ENCODE results near the gene RAB23. TPM values are rescaled to one million over a fixed set of nuclear protein-coding genes. Genes with fewer than 3 reads are reported as not detected.

RAB23 gene
- polyA plus RNA-seq = 1 to 10 TPM; 1.4 to 5.3 TPM

DNA sequence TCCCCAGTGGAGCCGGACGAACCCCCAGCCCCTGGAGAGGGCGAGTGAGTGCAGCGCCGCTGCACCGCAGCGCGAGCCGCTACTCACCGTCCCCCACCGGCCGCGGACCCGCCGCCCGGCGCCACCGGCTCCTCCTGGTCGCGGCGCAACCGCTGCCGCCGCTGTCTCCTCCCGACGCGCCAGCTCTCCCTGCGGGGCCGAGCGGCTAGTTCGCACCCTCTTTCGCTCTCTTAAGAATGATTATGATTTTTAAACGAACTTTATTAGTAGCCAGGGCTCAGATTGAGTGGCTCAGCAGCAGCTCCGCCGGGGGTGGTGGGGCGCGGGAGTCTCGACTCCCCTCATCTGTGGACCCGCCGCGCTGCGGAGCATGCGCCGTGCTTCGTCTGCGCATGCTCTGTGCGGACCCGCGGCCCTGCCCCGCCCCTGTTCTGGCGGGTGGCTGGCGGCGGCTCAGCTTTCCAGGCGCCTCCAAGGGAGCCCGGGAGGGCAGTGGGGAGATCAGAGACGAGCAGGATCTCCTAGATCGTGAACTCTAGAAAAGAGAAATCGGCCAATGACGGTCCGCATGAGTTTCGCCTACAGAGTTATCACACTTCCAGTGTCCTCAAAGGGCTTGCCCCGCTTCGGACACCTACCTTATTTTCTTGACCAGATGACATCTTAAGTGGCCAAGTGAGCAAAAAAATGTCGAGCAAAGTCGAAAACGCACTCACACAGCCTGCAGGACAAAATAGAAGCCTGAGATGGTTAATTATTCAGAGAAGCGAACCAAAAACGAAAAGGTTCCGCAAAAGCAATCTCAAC lies at the start of gene RAB23:
Gene RAB23, minus strand, starts transcription at position 372 of the 807 bp plus-strand sequence. CDS start 11,927 bp downstream, outside the sequence.
- H3K9me3 ChIP-seq (ENCODE audit: control insufficient read depth in 2 of 2, insufficient read depth in 1 of 2, low read depth in 1 of 2, low read length in 1 of 2) = no peaks in the 10 kb centered on the region
- peaks cover 0 to 2% of the 10 kb centered on the region in 2 donors for H3K27me3 ChIP-seq (ENCODE audit: control insufficient read depth in 1 of 2, insufficient read depth in 2 of 2, low read length in 2 of 2)
- no peaks in the 10 kb centered on the region for H3K36me3 ChIP-seq (ENCODE audit: control insufficient read depth in 2 of 2, insufficient read depth in 2 of 2, low read length in 1 of 2)
- H3K4me1 ChIP-seq (ENCODE audit: control insufficient read depth in 2 of 2, insufficient read depth in 2 of 2, low read length in 1 of 2) = no peaks in the 10 kb centered on the region
- H3K4me3 ChIP-seq (ENCODE audit: low read depth in 1 of 2, low read length in 2 of 2) = peak within 1 kb of the TSS; percentile 86 to 95
- 0% methylated on average over 67 to 69 of the region's 69 CpGs for WGBS, 2 donors
- peak within 1 kb of the TSS; percentile 76 to 77 for H3K27ac ChIP-seq (ENCODE audit: low read depth in 2 of 2, low read length in 1 of 2)

DNA sequence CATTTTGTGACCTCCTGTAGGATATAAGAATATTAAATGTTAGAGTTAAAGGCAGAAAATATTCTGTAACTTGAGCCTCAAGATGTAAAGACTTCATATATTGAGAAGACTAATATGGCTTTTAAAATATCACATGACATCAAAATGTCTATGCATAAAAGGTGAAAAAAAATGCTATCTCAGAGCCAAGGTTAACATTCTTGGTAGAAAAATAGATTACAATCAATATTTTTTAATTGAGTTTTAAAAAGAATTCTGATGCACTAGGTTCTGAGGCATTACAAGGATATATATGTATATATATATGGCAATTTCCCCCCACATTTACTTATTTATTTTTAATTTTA lies 46.2 kb upstream of the RAB23 start:
- no peak overlapping the region for H3K4me3 ChIP-seq (ENCODE audit: low read depth in 1 of 2, low read length in 2 of 2)
- H3K27ac ChIP-seq (ENCODE audit: low read depth in 2 of 2, low read length in 1 of 2) = no peak overlapping the region
- no peaks in the 10 kb centered on the region for H3K4me1 ChIP-seq (ENCODE audit: control insufficient read depth in 2 of 2, insufficient read depth in 2 of 2, low read length in 1 of 2)
- H3K9me3 ChIP-seq (ENCODE audit: control insufficient read depth in 2 of 2, insufficient read depth in 1 of 2, low read depth in 1 of 2, low read length in 1 of 2) = no peaks in the 10 kb centered on the region
- no peaks in the 10 kb centered on the region for H3K36me3 ChIP-seq (ENCODE audit: control insufficient read depth in 2 of 2, insufficient read depth in 2 of 2, low read length in 1 of 2)
- no peaks in the 10 kb centered on the region for H3K27me3 ChIP-seq (ENCODE audit: control insufficient read depth in 1 of 2, insufficient read depth in 2 of 2, low read length in 2 of 2)

DNA sequence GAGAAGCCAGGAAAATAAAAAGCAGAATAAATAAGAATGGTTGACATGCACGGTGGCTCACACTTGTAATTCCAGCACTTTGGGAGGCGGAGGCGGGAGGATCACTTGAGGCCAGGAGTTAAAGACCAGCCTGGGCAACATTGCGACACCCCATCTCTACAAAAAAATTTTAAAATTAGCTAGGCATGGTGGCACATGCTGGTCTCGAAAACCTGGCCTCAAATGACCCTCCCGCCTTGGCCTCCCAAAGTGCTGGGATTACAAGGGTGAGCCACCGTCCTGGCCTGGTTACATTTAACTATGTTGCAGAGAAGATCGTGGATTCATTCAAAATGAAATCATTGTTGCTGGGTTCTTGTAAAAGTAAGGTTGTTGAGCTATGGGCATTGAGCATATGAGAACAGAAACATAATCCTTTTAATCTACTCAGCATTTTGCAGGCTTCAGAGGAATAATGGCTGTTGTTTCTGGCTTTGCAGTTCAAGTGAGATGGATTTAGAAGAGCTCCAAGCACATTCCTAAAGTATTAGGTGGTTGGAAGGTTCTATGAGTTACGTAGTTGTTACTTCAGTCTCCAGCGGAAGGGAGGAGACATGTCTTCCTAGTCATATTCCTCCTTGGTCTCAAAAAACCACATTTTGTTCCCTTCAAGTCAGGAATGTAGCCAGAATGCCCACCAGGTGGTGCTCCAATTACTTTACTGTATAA lies 45.6 kb upstream of the RAB23 start:
- no peaks in the 10 kb centered on the region for H3K36me3 ChIP-seq (ENCODE audit: control insufficient read depth in 2 of 2, insufficient read depth in 2 of 2, low read length in 1 of 2)
- H3K4me1 ChIP-seq (ENCODE audit: control insufficient read depth in 2 of 2, insufficient read depth in 2 of 2, low read length in 1 of 2) = no peaks in the 10 kb centered on the region
- WGBS, 2 donors = 55 to 57% methylated on average over 10 of the region's 10 CpGs
- no peak overlapping the region for H3K4me3 ChIP-seq (ENCODE audit: low read depth in 1 of 2, low read length in 2 of 2)
- no peaks in the 10 kb centered on the region for H3K27me3 ChIP-seq (ENCODE audit: control insufficient read depth in 1 of 2, insufficient read depth in 2 of 2, low read length in 2 of 2)
- H3K27ac ChIP-seq (ENCODE audit: low read depth in 2 of 2, low read length in 1 of 2) = peak overlapping the region in 1 of 2 donors; percentile 29
- no peaks in the 10 kb centered on the region for H3K9me3 ChIP-seq (ENCODE audit: control insufficient read depth in 2 of 2, insufficient read depth in 1 of 2, low read depth in 1 of 2, low read length in 1 of 2)

DNA sequence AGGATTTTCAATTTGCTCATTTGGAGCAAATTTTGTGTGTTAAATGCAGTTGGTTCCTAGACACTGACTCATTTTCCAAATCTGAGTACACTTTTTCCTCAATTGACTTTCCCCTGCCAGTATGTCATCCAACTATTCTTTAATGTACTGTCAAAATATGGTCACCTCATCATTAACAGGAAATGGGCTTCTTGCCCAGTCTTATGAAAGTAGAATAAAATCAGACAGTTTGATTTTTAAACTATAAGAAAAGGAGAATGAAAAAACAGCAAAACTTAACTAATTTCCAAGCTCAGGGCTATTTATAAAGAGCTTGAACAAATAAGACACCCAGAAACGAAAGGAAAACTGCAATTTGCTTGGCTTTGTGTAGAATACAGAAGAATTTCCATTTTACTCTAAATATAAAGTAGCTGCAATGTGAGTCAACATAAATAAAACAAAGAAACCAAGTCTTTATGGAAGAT lies 43.7 kb upstream of the RAB23 start:
- no peaks in the 10 kb centered on the region for H3K27me3 ChIP-seq (ENCODE audit: control insufficient read depth in 1 of 2, insufficient read depth in 2 of 2, low read length in 2 of 2)
- WGBS, 2 donors = 28 to 41% methylated on average over 1 of the region's 1 CpG
- no peaks in the 10 kb centered on the region for H3K9me3 ChIP-seq (ENCODE audit: control insufficient read depth in 2 of 2, insufficient read depth in 1 of 2, low read depth in 1 of 2, low read length in 1 of 2)
- H3K4me3 ChIP-seq (ENCODE audit: low read depth in 1 of 2, low read length in 2 of 2) = no peak overlapping the region
- H3K4me1 ChIP-seq (ENCODE audit: control insufficient read depth in 2 of 2, insufficient read depth in 2 of 2, low read length in 1 of 2) = no peaks in the 10 kb centered on the region
- H3K36me3 ChIP-seq (ENCODE audit: control insufficient read depth in 2 of 2, insufficient read depth in 2 of 2, low read length in 1 of 2) = no peaks in the 10 kb centered on the region
- H3K27ac ChIP-seq (ENCODE audit: low read depth in 2 of 2, low read length in 1 of 2) = no peak overlapping the region

DNA sequence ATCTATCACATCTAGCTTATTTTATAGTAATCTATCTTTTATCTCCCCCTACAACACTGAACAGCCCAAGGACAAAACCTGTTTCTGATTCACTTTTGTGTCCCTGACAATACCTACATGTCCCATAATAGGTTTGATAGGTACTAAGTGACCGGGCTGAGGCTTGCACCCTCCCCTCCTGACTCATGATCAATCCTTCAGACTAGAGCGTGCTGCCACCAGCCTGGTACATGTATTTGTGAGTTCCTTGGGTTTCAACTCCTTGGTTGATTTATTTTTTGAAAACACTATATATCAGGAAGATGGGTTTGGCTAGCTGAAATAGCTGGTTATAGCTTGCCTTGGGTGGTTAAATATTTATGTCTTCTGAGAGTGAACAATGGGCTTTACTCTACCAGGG lies 41.6 kb upstream of the RAB23 start:
- 86 to 87% methylated on average over 2 of the region's 2 CpGs for WGBS, 2 donors
- Histone ChIP-seq H3K27ac (ENCODE audit: low read depth in 2 of 2, low read length in 1 of 2) (peak overlapping the region in 1 of 2 donors; percentile 30), H3K4me1 (ENCODE audit: control insufficient read depth in 2 of 2, insufficient read depth in 2 of 2, low read length in 1 of 2) (no peaks in the 10 kb centered on the region), H3K36me3 (ENCODE audit: control insufficient read depth in 2 of 2, insufficient read depth in 2 of 2, low read length in 1 of 2) (no peaks in the 10 kb centered on the region), H3K4me3 (ENCODE audit: low read depth in 1 of 2, low read length in 2 of 2) (no peak overlapping the region), H3K9me3 (ENCODE audit: control insufficient read depth in 2 of 2, insufficient read depth in 1 of 2, low read depth in 1 of 2, low read length in 1 of 2) (no peaks in the 10 kb centered on the region), H3K27me3 (ENCODE audit: control insufficient read depth in 1 of 2, insufficient read depth in 2 of 2, low read length in 2 of 2) (no peaks in the 10 kb centered on the region)

DNA sequence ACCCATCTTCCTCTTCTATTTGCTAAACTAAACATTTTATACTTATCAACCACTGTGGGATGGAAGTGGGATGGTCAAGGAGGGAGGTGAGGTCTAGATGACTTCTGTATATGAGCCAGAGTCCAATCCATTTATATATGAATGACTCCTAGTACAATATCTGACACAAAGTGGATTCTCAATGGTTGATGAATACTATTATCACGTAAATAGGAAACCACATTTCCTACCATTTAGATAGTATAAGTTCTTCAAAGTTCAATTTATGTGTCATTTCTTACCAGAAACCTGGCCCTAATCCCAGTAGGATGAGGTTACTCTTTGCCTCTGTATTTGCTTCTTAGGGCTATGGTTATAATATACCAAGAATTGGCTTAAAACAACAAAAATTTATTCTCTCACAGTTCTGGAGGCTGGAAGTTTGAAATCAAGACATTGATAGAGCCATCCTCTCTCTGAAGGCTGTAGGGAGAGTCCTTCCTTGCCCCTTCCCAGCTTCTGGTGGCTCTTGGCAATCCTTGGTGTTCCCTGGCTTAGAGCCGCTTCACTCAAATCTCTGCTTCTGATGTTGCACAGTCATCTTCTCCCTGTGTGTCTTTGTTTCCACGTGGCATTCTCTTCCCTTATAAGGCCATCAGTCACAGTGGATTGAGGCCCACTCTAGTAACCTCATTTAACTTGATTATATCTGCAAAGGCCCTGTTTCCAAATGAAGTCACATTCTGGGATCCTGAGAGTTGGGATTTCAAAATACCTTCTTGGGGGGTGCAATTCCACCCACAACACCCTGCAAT lies 41.0 kb upstream of the RAB23 start:
- Histone ChIP-seq H3K27me3 (ENCODE audit: control insufficient read depth in 1 of 2, insufficient read depth in 2 of 2, low read length in 2 of 2) (peaks cover 0 to 3% of the 10 kb centered on the region in 2 donors), H3K27ac (ENCODE audit: low read depth in 2 of 2, low read length in 1 of 2) (peak overlapping the region in 1 of 2 donors; percentile 50)

DNA sequence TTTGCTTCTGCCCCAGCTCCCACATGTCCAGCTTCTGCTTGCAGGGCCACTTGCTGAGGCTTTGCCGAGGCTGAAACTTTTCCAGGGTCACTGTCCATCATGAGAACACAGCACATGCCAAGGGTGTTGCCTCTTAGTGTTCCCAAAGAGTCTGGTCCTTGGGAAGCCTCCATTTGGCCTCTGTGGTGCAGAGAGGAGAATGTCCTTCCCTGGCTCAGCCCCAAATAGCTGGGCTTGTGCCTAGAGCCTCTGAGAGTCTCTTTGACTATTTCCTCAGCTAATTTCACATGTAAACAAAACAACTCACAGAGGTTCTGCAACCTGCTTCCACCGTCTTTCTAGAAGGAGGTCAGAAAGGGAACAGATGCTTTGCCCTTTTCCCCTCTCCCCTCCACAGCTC lies 40.4 kb upstream of the RAB23 start:
- 59 to 62% methylated on average over 2 of the region's 2 CpGs for WGBS, 2 donors
- Histone ChIP-seq H3K4me1 (ENCODE audit: control insufficient read depth in 2 of 2, insufficient read depth in 2 of 2, low read length in 1 of 2) (no peaks in the 10 kb centered on the region), H3K4me3 (ENCODE audit: low read depth in 1 of 2, low read length in 2 of 2) (no peak overlapping the region), H3K27ac (ENCODE audit: low read depth in 2 of 2, low read length in 1 of 2) (peak overlapping the region; percentile 50 to 65), H3K9me3 (ENCODE audit: control insufficient read depth in 2 of 2, insufficient read depth in 1 of 2, low read depth in 1 of 2, low read length in 1 of 2) (no peaks in the 10 kb centered on the region), H3K36me3 (ENCODE audit: control insufficient read depth in 2 of 2, insufficient read depth in 2 of 2, low read length in 1 of 2) (no peaks in the 10 kb centered on the region), H3K27me3 (ENCODE audit: control insufficient read depth in 1 of 2, insufficient read depth in 2 of 2, low read length in 2 of 2) (peaks cover 0 to 3% of the 10 kb centered on the region in 2 donors)

More for the DNA sequence above, 41.0 kb upstream of the RAB23 start:
- Histone ChIP-seq H3K36me3 (ENCODE audit: control insufficient read depth in 2 of 2, insufficient read depth in 2 of 2, low read length in 1 of 2) (no peaks in the 10 kb centered on the region), H3K4me3 (ENCODE audit: low read depth in 1 of 2, low read length in 2 of 2) (no peak overlapping the region), H3K4me1 (ENCODE audit: control insufficient read depth in 2 of 2, insufficient read depth in 2 of 2, low read length in 1 of 2) (no peaks in the 10 kb centered on the region), H3K9me3 (ENCODE audit: control insufficient read depth in 2 of 2, insufficient read depth in 1 of 2, low read depth in 1 of 2, low read length in 1 of 2) (no peaks in the 10 kb centered on the region)
- 48 to 60% methylated on average over 3 of the region's 3 CpGs for WGBS, 2 donors

DNA sequence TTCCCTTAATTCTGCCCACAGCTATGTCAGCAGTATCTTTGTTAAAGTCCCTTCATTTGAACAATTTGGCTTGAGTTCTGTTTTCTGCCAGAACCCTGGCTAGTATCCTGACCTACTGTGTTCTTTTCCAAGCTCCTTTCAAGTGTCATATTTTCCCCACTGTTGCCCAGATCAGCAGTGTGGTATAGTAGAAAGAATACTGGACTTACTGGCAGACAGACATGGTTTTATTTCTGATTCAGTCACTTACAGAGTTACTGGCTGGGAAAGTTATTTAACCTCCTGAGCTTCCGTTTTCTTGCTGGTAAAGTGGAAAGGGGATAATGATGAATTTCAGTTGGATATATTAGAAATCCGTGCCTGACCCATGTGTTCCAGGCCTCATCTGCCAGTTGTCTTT lies 39.8 kb upstream of the RAB23 start:
- WGBS, 2 donors = 66 to 69% methylated on average over 2 of the region's 2 CpGs
- Histone ChIP-seq H3K27ac (ENCODE audit: low read depth in 2 of 2, low read length in 1 of 2) (peak overlapping the region in 1 of 2 donors; percentile 58), H3K4me3 (ENCODE audit: low read depth in 1 of 2, low read length in 2 of 2) (no peak overlapping the region), H3K4me1 (ENCODE audit: control insufficient read depth in 2 of 2, insufficient read depth in 2 of 2, low read length in 1 of 2) (no peaks in the 10 kb centered on the region), H3K27me3 (ENCODE audit: control insufficient read depth in 1 of 2, insufficient read depth in 2 of 2, low read length in 2 of 2) (peaks cover 0 to 3% of the 10 kb centered on the region in 2 donors), H3K36me3 (ENCODE audit: control insufficient read depth in 2 of 2, insufficient read depth in 2 of 2, low read length in 1 of 2) (no peaks in the 10 kb centered on the region), H3K9me3 (ENCODE audit: control insufficient read depth in 2 of 2, insufficient read depth in 1 of 2, low read depth in 1 of 2, low read length in 1 of 2) (no peaks in the 10 kb centered on the region)

DNA sequence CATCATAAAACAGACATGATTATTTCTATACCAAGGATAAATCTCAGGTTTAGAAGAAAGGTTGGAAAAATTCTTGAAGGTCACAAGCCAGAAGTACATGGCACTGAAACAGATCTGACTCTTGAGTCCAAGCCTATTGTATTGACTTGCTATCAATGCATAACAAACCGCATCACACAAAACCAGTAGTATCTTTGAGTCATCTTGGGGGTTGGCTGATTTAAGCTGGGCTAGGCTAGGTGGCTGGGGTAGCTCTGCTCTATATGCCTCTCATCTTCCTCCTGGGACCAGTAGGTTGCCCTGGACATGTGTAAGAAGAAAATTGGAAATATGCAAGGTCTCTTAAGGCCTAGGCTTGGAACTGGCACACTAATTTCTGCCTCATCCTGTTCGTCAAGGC lies 37.0 kb upstream of the RAB23 start:
- H3K27me3 ChIP-seq (ENCODE audit: control insufficient read depth in 1 of 2, insufficient read depth in 2 of 2, low read length in 2 of 2) = peaks cover 0 to 3% of the 10 kb centered on the region in 2 donors
- no peaks in the 10 kb centered on the region for H3K36me3 ChIP-seq (ENCODE audit: control insufficient read depth in 2 of 2, insufficient read depth in 2 of 2, low read length in 1 of 2)
- H3K4me1 ChIP-seq (ENCODE audit: control insufficient read depth in 2 of 2, insufficient read depth in 2 of 2, low read length in 1 of 2) = no peaks in the 10 kb centered on the region
- 83 to 92% methylated on average over 2 of the region's 2 CpGs for WGBS, 2 donors
- no peaks in the 10 kb centered on the region for H3K9me3 ChIP-seq (ENCODE audit: control insufficient read depth in 2 of 2, insufficient read depth in 1 of 2, low read depth in 1 of 2, low read length in 1 of 2)
- H3K4me3 ChIP-seq (ENCODE audit: low read depth in 1 of 2, low read length in 2 of 2) = no peak overlapping the region
- peak overlapping the region in 1 of 2 donors; percentile 15 for H3K27ac ChIP-seq (ENCODE audit: low read depth in 2 of 2, low read length in 1 of 2)
